Left lung (tissue), 10 donors: ENCODE results near the gene MAP2. TPM values are rescaled to one million over a fixed set of nuclear protein-coding genes. Genes with fewer than 3 reads are reported as not detected.

Experiments
- ATAC-seq: fragments of 200-7000 bp; cut with Tn5 transposase; one replicate; pipeline ENCODE4 v1.9.1; 2020; ENCODE audit warnings: moderate library complexity
- DNase-seq, 4 donors: peaks; one replicate each; pipeline ENCODE4 v3.0.0-alpha.2; 2013 to 2020
- H3K27ac ChIP-seq, 2 donors: fragments of 200-600 bp; sonication (generic) in 1 of 2; one replicate each; pipeline versions ENCODE4 v1.5.0 to v1.8.0; 2020 to 2021
- H3K27me3 ChIP-seq, 2 donors: fragments of 200-600 bp; sonication (generic) in 1 of 2; one replicate each; pipeline versions ENCODE4 v1.5.0 to v1.8.0; 2020 to 2021
- H3K36me3 ChIP-seq, 2 donors: fragments of 200-600 bp; sonication (generic) in 1 of 2; one replicate each; pipeline versions ENCODE4 v1.5.0 to v1.8.0; 2020 to 2021
- H3K4me1 ChIP-seq, 2 donors: fragments of 200-600 bp; one replicate each; pipeline ENCODE4 v1.8.0; 2021
- H3K4me3 ChIP-seq, 2 donors: fragments of 200-600 bp; sonication (generic) in 1 of 2; one replicate each; pipeline versions ENCODE4 v1.5.0 to v1.8.0; 2020 to 2021; ENCODE audit warnings: mild to moderate bottlenecking in 1 of 2
- H3K9me3 ChIP-seq, 2 donors: fragments of 200-600 bp; sonication (generic) in 1 of 2; one replicate each; pipeline versions ENCODE4 v1.5.0 to v1.8.0; 2020 to 2021
- CTCF ChIP-seq, 2 donors: fragments of 200-600 bp; sonication (generic) in 1 of 2; IDR thresholded peaks; one replicate each; pipeline versions ENCODE4 v1.5.0 to v1.8.0; 2021; ENCODE audit warnings: antibody characterized with exemption in 2 of 2
- intact Hi-C, 2 donors: fragments of 100-400 bp; cut with DNase I; formaldehyde crosslinking; loops; one replicate each; pipeline versions ENCODE4 v1.11.2 to v1.14.2; 2022
- polyA plus RNA-seq, 6 donors: library from polyadenylated mRNA; unstranded; fragments of 120-200 nt; gene quantifications; one replicate each; pipeline ENCODE4 v1.2.1, GENCODE V29; 2013; ENCODE audit not compliant: insufficient read length in 6 of 6
- total RNA-seq, 2 donors: library from RNA; stranded (reverse); fragmentation: NEBNext Ultra II Directional; extraction: Animal tissue kit (Norgen Biotek cat#: 25700); gene quantifications; one replicate each; pipeline ENCODE4 v1.2.1, GENCODE V29; 2021
- donor health status: DM: no; HTN: yes; CAD: no.
- donor health status: DM: no; HTN: no; CAD: no.

MAP2 gene
- total and polyA plus RNA-seq, 8 donors, result 8.5 to 67.1 (median 11.1) TPM

- intact Hi-C loops, result no loop called here
- DNase-seq (no peak), ATAC-seq (no peak)
- no peaks in the 10 kb centered on the region for H3K4me1 ChIP-seq
- no peaks in the 10 kb centered on the region for H3K36me3 ChIP-seq
- H3K4me3 ChIP-seq, result no peak overlapping the region
- no peaks in the 10 kb centered on the region for H3K9me3 ChIP-seq
- TF ChIP-seq CTCF (IDR thresholded peaks at IDR 0.05), result no peak
- no peak overlapping the region for H3K27ac ChIP-seq
- H3K27me3 ChIP-seq, result no peaks in the 10 kb centered on the region
These were observed 221.0 kb downstream of the MAP2 start for GRCh38 chr2:209644842-209645241.

- DNase-seq (no peak), ATAC-seq (no peak)
- TF ChIP-seq CTCF (IDR thresholded peaks at IDR 0.05), result no peak
- intact Hi-C loops, result no loop called here
- Histone ChIP-seq H3K27me3 (no peaks in the 10 kb centered on the region), H3K4me3 (no peak overlapping the region), H3K9me3 (no peaks in the 10 kb centered on the region), H3K36me3 (no peaks in the 10 kb centered on the region), H3K4me1 (no peaks in the 10 kb centered on the region), H3K27ac (no peak overlapping the region)
These were observed 224.9 kb downstream of the MAP2 start for GRCh38 chr2:209648714-209649113.

- intact Hi-C loops, result no loop called here
- no peak for TF ChIP-seq CTCF (IDR thresholded peaks at IDR 0.05)
These were observed 229.3 kb downstream of the MAP2 start for GRCh38 chr2:209653134-209653533.

GRCh38 chr2:209661286-209661894, 237.5 kb downstream of the MAP2 start:
- H3K36me3 ChIP-seq, result no peaks in the 10 kb centered on the region
- TF ChIP-seq CTCF (IDR thresholded peaks at IDR 0.05), result no peak
- no peaks in the 10 kb centered on the region for H3K27me3 ChIP-seq
- no peak overlapping the region for H3K4me3 ChIP-seq
- ATAC-seq, result no peak
- H3K27ac ChIP-seq, result no peak overlapping the region
- H3K9me3 ChIP-seq, result peaks cover 0 to 1% of the 10 kb centered on the region in 2 donors
- no peaks in the 10 kb centered on the region for H3K4me1 ChIP-seq
- DNase-seq, result no peak
- intact Hi-C loops, result no loop called here

More at GRCh38 chr2:209653134-209653533, 229.3 kb downstream of the MAP2 start:
- H3K36me3 ChIP-seq, result no peaks in the 10 kb centered on the region
- peaks cover 0 to 1% of the 10 kb centered on the region in 2 donors for H3K9me3 ChIP-seq
- H3K27me3 ChIP-seq, result no peaks in the 10 kb centered on the region
- no peak for ATAC-seq
- H3K27ac ChIP-seq, result no peak overlapping the region
- H3K4me3 ChIP-seq, result no peak overlapping the region
- H3K4me1 ChIP-seq, result no peaks in the 10 kb centered on the region
- DNase-seq, result no peak

- Histone ChIP-seq H3K4me1 (no peaks in the 10 kb centered on the region), H3K9me3 (peaks cover 0 to 1% of the 10 kb centered on the region in 2 donors), H3K36me3 (no peaks in the 10 kb centered on the region), H3K4me3 (no peak overlapping the region), H3K27ac (no peak overlapping the region), H3K27me3 (no peaks in the 10 kb centered on the region)
- ATAC-seq (no peak), DNase-seq (no peak)
- no peak for TF ChIP-seq CTCF (IDR thresholded peaks at IDR 0.05)
- intact Hi-C loops, result no loop called here
These were observed 238.2 kb downstream of the MAP2 start for GRCh38 chr2:209662021-209662420.
